H54 (cell line): Measurements from ENCODE around the gene ZBTB16.

Source experiments
- DNase-seq: peaks from one replicate; pipeline ENCODE4 v3.0.0; 2011; ENCODE audit warnings: low spot score, mixed read lengths; ENCODE audit not compliant: insufficient read length
- FAIRE-seq: peaks from 3 replicates; lab custom pipeline; 2011; peaks lifted over from hg19 to GRCh38; lab: Jason Lieb, UNC
- POLR2A ChIP-seq: IDR thresholded peaks from 2 replicates; pipeline ENCODE4 v1.6.1; 2011; ENCODE audit warnings: low read depth, mild to moderate bottlenecking, low read length

ZBTB16 gene

DNA sequence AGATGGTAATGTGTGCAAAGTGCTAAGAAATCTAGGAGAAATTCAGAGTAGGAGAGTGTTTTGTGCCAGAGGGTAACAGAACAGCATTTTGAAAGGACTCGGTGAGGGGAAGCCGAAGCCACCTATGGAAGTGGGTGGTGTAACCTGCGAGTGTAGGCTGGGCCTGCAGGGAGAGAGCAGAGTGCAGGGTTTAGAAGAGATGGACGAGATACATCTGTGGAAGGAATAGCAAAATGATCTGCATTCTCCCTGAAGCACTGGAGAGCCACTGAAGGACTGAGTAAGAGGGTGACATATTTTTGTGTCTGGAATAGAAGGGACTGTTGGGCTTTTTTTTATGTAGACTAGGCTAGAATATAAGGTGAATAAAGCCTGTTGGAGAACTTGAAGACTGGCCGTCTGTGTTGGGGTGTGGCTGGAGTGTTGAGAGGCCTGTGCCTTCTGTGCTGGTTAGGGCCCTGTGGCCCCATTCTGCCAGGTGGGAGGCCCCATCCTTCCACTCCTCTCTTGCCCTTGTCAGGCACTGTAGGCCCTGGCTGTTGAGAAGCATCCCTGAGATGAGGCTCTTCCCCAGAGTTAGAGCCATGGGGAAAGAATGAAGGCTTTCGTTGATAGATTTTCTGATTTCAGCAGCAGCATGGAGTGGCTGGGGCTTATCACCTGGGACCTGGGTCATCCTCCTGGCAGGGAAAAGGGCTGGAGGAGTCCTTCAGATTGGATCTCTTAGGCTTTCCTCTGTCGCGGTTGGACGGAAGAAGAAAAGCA lies 102.2 kb downstream of the ZBTB16 start:
- no peak for TF ChIP-seq POLR2A
- DNase-seq (no peak), FAIRE-seq (no peak)

DNA sequence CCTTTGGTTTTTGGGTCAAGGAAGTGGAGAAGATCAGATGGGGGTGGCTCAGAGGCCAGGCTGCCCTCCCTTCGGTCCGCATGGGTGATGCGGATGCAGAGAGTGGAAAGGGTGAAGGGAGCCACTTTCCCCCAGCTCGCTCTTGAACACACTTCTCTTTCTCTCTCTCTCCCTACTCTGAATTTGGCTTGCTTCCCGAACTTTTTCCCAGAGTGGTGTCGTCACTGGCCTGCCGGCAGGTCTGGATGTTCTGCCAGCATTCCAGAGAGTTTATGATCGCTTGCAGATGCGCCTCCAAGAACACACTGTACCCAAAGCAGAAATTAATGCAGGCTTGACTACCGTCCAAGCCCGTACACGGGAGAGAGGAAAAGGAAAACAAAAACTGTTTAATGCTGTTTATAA lies 103.2 kb downstream of the ZBTB16 start:
- no peak for TF ChIP-seq POLR2A
- FAIRE-seq (no peak), DNase-seq (peak; percentile 29)

DNA sequence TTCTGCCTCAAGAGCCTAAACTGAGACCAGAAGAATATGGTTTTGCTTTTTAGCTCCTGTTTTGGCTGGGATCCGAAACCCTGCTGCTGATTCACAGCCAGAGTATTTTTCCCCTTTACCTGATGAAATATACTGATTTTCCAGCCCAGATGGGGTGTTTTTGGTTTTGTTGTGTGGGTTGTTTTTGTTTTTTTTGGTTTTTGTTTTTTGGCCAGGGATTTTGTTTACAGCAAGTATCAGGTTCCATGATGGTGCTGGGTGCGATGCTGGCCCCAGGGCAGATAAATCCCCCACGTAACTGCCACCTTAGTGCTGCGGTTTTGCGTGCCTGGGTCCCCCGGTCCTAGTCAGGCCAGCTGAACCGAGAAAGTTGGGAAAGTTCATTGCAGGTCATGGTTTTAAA lies 103.7 kb downstream of the ZBTB16 start:
- no peak for DNase-seq
- FAIRE-seq = no peak

DNA sequence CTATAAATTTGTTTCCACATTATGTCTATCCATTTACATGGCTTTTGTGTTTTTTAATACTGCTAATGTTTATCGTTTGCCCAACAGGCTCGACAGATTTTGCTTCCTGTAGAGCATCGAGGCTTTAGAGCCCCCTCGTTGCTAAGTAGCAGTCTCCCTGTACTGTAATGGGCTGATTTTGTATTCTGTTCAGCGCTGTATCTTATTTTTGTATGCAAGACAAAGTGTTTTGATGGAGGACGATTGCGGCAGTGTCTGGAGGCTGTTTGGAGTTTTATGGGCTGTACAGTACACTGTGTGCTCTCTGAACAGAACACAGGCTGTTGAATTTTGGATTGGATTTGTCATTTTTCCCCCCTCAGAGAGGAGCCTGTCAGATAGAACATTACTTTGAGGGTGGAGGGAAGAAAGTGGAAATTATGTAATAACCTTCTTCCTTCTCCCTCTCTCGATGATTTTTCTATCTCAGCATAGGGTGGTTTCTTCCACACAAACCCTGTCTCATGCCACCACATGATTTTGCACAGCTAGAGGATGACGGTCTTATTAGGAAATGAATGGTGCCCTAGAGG lies 104.4 kb downstream of the ZBTB16 start:
- FAIRE-seq = no peak
- no peak for TF ChIP-seq POLR2A
- DNase-seq = no peak

More for the DNA sequence above, 103.7 kb downstream of the ZBTB16 start:
- no peak for TF ChIP-seq POLR2A

DNA sequence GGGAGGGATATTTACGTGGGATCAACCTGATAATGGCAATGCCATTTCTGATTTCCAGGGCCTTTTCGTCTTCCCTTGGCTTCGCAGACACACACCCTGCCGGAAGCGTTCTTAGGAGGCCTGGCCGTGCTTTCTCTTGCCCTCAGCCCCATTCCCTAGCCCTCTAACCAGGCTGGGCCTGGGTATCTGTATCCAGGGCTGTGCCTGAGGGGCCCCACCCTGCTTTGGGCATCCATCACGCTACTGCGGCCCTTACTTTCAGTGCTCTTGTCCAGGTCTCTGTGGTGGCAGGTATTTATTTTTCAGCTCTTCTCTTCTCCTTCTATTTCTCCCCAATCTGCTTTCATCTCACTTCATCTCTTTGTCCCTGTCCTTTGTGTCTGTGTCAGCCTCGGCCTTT lies 105.0 kb downstream of the ZBTB16 start:
- no peak for TF ChIP-seq POLR2A
- DNase-seq = no peak
- no peak for FAIRE-seq

DNA sequence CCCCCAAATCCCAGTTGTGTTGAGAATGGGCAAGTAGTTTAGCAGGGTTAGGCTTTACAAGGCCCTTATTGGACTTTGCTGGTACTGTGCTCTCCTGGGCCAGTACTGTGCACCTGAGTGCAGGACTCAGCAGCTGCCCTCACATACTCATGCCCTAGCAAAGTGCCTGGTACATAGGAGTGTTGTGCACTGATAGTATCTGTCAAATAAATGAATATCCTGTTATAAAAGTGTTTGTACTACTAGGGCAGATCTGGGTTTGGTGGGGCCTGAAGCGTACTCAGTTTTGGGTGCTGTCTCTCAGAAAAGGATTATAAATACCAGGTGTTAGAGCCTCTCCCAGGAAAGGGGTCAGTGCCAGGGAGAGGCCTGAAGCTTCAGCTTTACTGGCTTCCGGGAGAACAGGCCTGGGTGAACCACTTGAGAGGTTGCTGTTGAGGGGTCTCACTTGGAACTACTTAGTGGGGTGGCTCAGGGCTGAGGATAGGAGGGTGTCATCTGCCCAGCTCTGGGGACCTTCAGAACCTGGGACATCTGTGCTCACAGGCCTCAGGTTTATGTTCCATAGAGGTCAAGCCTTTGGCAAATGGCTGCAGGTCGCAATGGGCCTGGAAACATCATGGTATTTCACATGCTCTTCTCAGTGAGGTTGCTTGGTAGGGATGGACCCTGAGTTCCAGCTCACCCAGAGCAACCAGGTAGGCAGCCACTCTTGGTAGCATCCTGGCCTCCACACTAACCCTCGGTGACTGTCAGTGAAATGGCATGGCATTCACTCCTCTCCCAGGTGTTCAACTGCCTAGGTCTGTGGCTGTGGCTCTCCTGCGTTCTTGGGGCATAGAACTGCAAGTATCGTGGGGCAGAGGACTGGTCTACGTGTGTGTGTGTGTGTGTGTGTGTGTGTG lies 106.1 kb downstream of the ZBTB16 start:
- DNase-seq (no peak), FAIRE-seq (no peak)
- no peak for TF ChIP-seq POLR2A

DNA sequence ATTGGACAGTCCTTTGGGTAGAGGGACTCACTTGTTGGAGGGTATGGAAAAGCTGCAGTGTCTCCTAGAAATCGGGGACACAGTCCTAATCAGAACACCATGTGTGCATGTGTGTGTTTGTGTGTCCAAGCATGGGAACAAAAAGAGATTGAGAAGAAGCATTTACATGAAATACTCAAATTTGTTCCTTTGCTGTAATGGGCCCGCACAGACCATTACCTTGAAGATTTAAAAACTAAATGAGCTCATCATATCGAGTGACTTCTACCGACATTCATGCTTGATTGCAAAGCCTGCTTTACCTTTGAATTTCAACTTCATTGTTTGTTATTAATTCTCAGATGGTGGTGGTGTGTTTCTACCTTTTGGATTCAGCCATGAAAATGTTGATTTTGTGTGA lies 106.9 kb downstream of the ZBTB16 start:
- FAIRE-seq (no peak), DNase-seq (no peak)
- no peak for TF ChIP-seq POLR2A

DNA sequence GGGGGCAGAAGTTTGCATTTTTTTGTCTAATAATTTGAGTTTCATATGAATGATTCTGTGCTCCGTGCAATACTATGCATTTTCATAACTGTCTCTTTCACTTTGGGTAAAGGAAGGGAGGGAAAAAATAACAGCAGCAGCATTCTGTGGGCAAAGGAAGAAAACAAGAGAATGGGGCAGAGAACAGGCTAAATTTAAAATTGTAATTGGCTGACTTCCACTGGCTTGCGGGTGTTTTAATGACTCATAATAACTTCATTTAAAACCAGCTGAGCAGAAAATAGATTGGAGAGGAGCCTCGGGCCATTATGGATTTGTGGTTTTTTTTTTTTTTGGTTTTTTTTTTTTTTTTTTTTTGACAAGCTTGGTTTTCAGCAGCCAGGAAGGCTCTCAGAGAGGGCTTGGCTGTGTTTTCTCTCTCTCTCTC lies 107.4 kb downstream of the ZBTB16 start:
- no peak for TF ChIP-seq POLR2A
- FAIRE-seq (no peak), DNase-seq (no peak)

DNA sequence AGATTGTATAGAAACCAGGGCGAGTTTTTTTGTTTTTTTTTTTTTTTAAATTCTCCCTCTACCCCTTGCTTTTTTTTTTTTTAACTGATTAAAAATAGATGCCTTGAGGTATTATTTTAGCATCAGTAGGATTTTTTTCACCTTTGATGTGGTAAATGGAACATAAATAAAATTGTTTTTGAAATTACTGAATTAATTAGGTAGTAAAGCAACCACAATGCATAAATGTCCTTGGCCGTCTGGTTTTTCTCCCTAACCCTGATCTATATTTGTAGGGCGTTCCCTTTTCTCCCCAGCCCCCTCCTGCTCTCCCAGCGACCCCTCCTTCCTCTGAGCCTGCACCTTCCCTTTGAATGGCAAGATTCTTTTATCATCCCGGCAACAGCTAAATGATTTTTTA lies 107.8 kb downstream of the ZBTB16 start:
- FAIRE-seq (no peak), DNase-seq (no peak)
- no peak for TF ChIP-seq POLR2A

DNA sequence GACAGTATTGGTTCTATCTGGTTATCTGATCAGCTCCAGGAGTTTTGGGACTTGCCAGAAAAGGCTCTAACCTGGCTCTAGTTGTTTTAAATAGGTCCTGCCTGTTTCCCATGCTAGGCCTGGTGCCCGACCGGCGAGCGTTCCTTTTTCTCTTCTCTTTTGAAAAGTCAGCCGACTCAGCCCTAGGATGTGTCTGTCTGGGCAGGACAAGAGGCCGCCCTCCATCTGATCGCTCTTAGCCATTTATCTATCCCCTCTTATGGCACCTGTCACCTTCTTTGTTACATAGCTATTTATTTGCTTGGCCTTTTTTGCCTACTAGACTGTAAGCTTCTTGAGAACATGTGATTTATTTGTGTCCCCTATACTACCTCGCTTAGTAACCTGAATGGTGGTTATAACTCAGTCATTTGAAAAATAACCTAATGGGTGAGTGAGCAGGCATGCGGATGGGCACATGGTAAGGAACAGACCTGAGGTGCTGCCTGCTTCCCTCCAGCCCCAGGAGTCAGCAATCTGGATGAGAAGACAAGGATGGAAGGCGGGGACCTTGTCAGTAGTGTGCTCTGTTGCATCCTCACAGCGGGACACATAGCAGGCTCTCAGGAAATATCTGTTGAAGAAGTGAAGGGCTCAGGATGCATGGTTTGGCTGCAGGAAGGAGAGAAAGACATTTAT lies 108.4 kb downstream of the ZBTB16 start:
- TF ChIP-seq POLR2A = no peak
- FAIRE-seq (no peak), DNase-seq (no peak)

DNA sequence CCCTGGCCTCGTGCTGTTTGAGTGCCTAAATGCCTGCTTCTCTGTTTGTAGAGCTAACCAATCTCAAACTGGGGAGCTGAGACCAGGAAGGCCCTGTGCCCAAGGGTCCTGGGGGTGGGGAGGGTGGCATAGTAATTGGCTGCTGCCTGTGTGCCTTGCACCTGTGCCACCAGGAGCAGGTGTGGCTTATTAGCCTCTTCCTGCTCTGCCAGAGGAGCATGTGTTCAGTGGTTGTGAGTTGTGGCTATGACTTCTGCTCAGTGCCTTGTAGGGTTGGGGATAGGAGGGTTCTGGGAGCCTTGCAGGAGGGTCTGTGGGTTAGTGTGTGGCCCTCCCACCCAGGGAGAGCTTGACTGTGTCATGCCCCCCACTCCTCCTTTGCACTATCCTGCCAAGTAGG lies 109.2 kb downstream of the ZBTB16 start:
- FAIRE-seq (no peak), DNase-seq (no peak)
- TF ChIP-seq POLR2A = no peak

DNA sequence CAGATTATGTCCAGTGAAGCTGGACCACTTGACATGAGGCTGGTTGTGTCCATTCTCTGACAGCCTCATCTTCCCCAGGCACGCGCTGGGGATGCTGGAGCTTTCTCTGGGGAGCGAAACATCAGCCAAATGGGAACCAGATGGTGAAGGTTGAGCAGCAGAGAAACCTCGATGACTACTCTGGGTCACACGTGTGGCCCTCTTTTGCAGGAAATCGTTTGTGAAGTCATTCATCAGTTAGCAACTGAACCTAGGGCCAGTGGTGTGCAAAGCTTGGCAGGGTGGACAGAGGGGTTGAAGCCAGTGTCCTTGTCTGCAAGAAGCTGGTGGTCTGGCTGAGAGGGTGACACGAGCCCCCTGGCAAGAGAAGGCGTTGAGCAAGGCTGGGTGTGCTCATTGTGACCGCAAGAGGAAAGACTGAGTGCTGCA lies 109.8 kb downstream of the ZBTB16 start:
- DNase-seq (no peak), FAIRE-seq (no peak)
- no peak for TF ChIP-seq POLR2A

DNA sequence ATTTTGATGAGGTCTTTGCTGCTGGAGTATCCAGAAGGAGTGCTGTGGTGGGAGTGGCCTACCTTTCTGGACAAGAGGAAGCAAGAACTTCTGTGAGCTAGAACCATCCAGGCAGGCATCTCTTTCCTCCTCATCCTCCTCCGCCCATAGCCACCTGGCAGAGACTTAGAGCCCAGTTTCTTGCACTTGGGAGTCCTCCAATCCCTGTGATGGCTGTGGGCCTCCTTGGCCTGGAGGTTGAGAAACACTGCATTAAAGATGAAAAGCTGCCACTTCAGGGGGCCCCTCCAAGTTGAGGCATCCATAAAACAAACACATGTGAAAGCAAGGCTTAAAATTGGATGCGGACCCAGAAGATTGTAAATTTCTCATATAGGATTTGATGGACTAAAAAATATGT lies 110.3 kb downstream of the ZBTB16 start:
- DNase-seq (no peak), FAIRE-seq (no peak)
- TF ChIP-seq POLR2A = no peak

DNA sequence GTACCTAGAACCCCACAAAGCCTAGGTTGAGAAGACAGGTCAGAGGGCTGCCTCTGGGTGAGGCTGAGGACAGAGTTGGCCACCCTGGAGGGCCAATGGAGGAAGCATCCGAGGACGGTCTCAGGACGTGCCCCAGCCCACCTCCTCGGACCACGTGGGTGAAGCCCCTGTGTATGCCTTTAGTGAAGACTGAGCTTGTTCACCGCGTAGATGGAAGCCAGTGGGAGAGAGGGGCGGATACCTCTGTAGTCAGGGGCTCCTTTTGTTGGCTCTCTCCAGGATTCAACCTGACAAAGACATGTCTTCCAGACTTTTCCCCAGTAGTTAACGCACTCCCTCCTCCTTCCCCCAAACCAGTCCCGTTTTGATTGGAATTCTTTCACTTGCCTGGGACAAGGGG lies 110.7 kb downstream of the ZBTB16 start:
- TF ChIP-seq POLR2A = no peak
- DNase-seq (no peak), FAIRE-seq (no peak)
